HepG2 (cell line): ENCODE results near the gene DLEC1. TPM values are rescaled to one million over a fixed set of nuclear protein-coding genes. Genes with fewer than 3 reads are reported as not detected.

ENCODE experiments used
- ATAC-seq: fragments of 200-7000 bp; cut with Tn5 transposase; 3 replicates; pipeline ENCODE4 v1.9.1; 2020; ENCODE audit warnings: mild to moderate bottlenecking, moderate library complexity
- BruUV-seq: library from RNA; stranded (reverse); fragments of 400-500 nt; replicated peaks from 2 replicates; lab custom pipeline; 2021; lab: Mats Ljungman, UMichigan
- CTCF ChIA-PET: fragments of 300-600 bp; formaldehyde crosslinking; extraction: SDS; loops from one replicate; lab custom pipeline; 2021; ENCODE audit warnings: low total read pairs, inconsistent platforms, low intra/inter-chr PET ratio; lab: Yijun Ruan, JAX
- POLR2A ChIA-PET: fragments of 350-600 bp; sonication (Branson Sonifier 250); formaldehyde crosslinking; loops from one replicate; lab custom pipeline; 2020; ENCODE audit warnings: antibody characterized with exemption, inconsistent platforms; lab: Yijun Ruan, JAX
- DNase-seq: peaks from one replicate; pipeline ENCODE4 v3.0.0-alpha.2; 2015; ENCODE audit warnings: low spot score
- FAIRE-seq: peaks from 3 replicates; lab custom pipeline; 2011; peaks lifted over from hg19 to GRCh38; lab: Jason Lieb, UNC
- H2AFZ ChIP-seq: one replicate; pipeline ENCODE4 v1.6.1; 2011; ENCODE audit warnings: low read length, inconsistent platforms
- H3K27ac ChIP-seq: fragments of 300-600 bp; 3 replicates; pipeline ENCODE4 v1.8.0; 2011; ENCODE audit warnings: mixed run types, mild to moderate bottlenecking, mixed read lengths, low read length, inconsistent platforms; ENCODE audit not compliant: insufficient read depth; ENCODE audit errors: extremely low read length
- H3K27me3 ChIP-seq, 2 experiments: fragments of 200-600 bp in 1 of 2; 2 replicates in 1 of 2; 3 replicates in 1 of 2; pipeline versions ENCODE4 v1.6.0 to v1.8.0; 2011; ENCODE audit warnings: low read length in 2 of 2, mild to moderate bottlenecking in 2 of 2, moderate library complexity in 2 of 2, inconsistent platforms in 1 of 2; ENCODE audit not compliant: insufficient read depth in 2 of 2, control insufficient read depth in 1 of 2
- H3K36me3 ChIP-seq, 2 experiments: fragments of 200-600 bp in 1 of 2; replicated peaks in 1 of 2; 2 replicates in 1 of 2; 3 replicates in 1 of 2; pipeline versions ENCODE4 v1.5.1 to v1.8.0; 2011; ENCODE audit warnings: low read length in 2 of 2, inconsistent platforms in 1 of 2; ENCODE audit not compliant: insufficient read depth in 2 of 2, control insufficient read depth in 1 of 2
- H3K4me1 ChIP-seq: 2 replicates; pipeline ENCODE4 v1.5.1; 2012; ENCODE audit warnings: low read length, inconsistent platforms; ENCODE audit not compliant: insufficient read depth
- H3K4me2 ChIP-seq: 2 replicates; pipeline ENCODE4 v1.6.0; 2011; ENCODE audit warnings: low read depth, low read length, inconsistent platforms
- H3K4me3 ChIP-seq, 3 experiments: fragments of 200-600 bp in 1 of 3; sonication (generic), shearing (Covaris generic) in 1 of 3; replicated peaks in 1 of 3; 2 replicates each; pipeline ENCODE4 v1.5.1; 2011 to 2016; ENCODE audit warnings: low read length in 3 of 3, inconsistent platforms in 2 of 3, low read depth in 2 of 3, mild to moderate bottlenecking in 2 of 3, control low read depth in 1 of 3, mixed read lengths in 1 of 3; ENCODE audit not compliant: insufficient read depth in 1 of 3
- H3K79me2 ChIP-seq: one replicate; pipeline ENCODE4 v1.6.1; 2011; ENCODE audit warnings: low read length, inconsistent platforms; ENCODE audit not compliant: insufficient read depth
- H3K9ac ChIP-seq: 2 replicates; pipeline ENCODE4 v1.6.0; 2011; ENCODE audit warnings: mild to moderate bottlenecking, low read depth, low read length, inconsistent platforms; ENCODE audit not compliant: insufficient read depth
- H3K9me3 ChIP-seq: 2 replicates; pipeline ENCODE4 v1.5.1; 2012; ENCODE audit warnings: mild to moderate bottlenecking, low read length
- H4K20me1 ChIP-seq: 2 replicates; pipeline ENCODE4 v1.6.0; 2011; ENCODE audit warnings: inconsistent platforms, mild to moderate bottlenecking, low read length, moderate library complexity; ENCODE audit not compliant: insufficient read depth
- KDM2A ChIP-seq: sonication (generic); formaldehyde crosslinking; IDR thresholded peaks from 2 replicates; pipeline ENCODE4 v1.4.0; 2020; ENCODE audit warnings: low read depth, missing genetic modification reagents, borderline replicate concordance
- KDM4B ChIP-seq: sonication (generic); formaldehyde crosslinking; IDR thresholded peaks from 2 replicates; pipeline ENCODE4 v1.4.0; 2020; ENCODE audit warnings: missing genetic modification reagents
- KLF6 ChIP-seq: IDR thresholded peaks from 2 replicates; pipeline ENCODE4 v1.8.0; 2016; ENCODE audit warnings: missing biosample characterization, missing genetic modification reagents
- RAD51 ChIP-seq: fragments of 450-650 bp; IDR thresholded peaks from 2 replicates; pipeline ENCODE4 v1.6.1; 2016; ENCODE audit warnings: borderline replicate concordance
- SIX4 ChIP-seq: sonication (generic); formaldehyde crosslinking; IDR thresholded peaks from 2 replicates; pipeline ENCODE4 v1.4.0; 2020; ENCODE audit warnings: missing genetic modification reagents
- ZBTB1 ChIP-seq: sonication (generic); formaldehyde crosslinking; IDR thresholded peaks from 2 replicates; pipeline ENCODE4 v1.4.0; 2020; ENCODE audit warnings: missing genetic modification reagents, borderline replicate concordance
- WGBS: methylation state at CpG from one replicate; pipeline ENCODE4 v1.1.6; 2017; ENCODE audit warnings: low lambda C conversion rate; 5-methylcytosine and 5-hydroxymethylcytosine counted together
- in situ Hi-C: cut with HindIII; loops from 2 replicates; pipeline ENCODE4 v1.10.0; 2017; ENCODE audit warnings: low pct_unique_long_range_greater_than_20kb; ENCODE audit not compliant: extremely low pct_ligation_motif_present
- intact Hi-C: fragments of 100-400 bp; cut with micrococcal nuclease; formaldehyde crosslinking; loops from one replicate; pipeline ENCODE4 v1.10.0; 2022; ENCODE audit not compliant: unreplicated experiment
- polyA plus RNA-seq, 8 experiments: library from polyadenylated mRNA; depleted of rRNA in 3 of 8; stranded (reverse) in 7 of 8; unstranded in 1 of 8; fragments of >200 nt; fragmentation: Illumina TruSeq in 4 of 8; extraction: Trizol in 4 of 8; gene quantifications; 2 replicates each; pipeline versions ENCODE4 v1.2.1 to v1.2.3, GENCODE V29; 2011 to 2016; ENCODE audit warnings: low read depth in 4 of 8, missing spikeins in 1 of 8, mixed read lengths in 1 of 8; ENCODE audit not compliant: insufficient read depth in 1 of 8
- total RNA-seq, 5 experiments: library from RNA; depleted of rRNA; stranded (reverse); fragments of >200 nt; fragmentation: Illumina TruSeq; extraction: Trizol; gene quantifications; 2 replicates each; pipeline ENCODE4 v1.2.3, GENCODE V29; 2016; ENCODE audit warnings: low read depth in 1 of 5
- TF ChIP-seq, protein P1 (sequence below): sonication (generic); formaldehyde crosslinking; IDR thresholded peaks from 2 replicates; pipeline ENCODE4 v1.5.1; 2020; ENCODE audit warnings: mild to moderate bottlenecking, missing genetic modification reagents, borderline replicate concordance
- TF ChIP-seq, protein P2 (sequence below): sonication (generic); formaldehyde crosslinking; IDR thresholded peaks from 2 replicates; pipeline ENCODE4; 2020; ENCODE audit warnings: missing genetic modification reagents, mild to moderate bottlenecking, borderline replicate concordance
- TF ChIP-seq, protein P3 (sequence below): sonication (generic); formaldehyde crosslinking; IDR thresholded peaks from 2 replicates; pipeline ENCODE4 v1.4.0; 2020; ENCODE audit warnings: missing genetic modification reagents, low read depth, mild to moderate bottlenecking, borderline replicate concordance
- TF ChIP-seq, protein P4 (sequence below): sonication (generic); formaldehyde crosslinking; IDR thresholded peaks from 2 replicates; pipeline ENCODE4 v1.4.0; 2020; ENCODE audit warnings: missing genetic modification reagents
- TF ChIP-seq, protein P5 (sequence below): sonication (generic); formaldehyde crosslinking; IDR thresholded peaks from 2 replicates; pipeline ENCODE4 v1.8.1; 2023; ENCODE audit warnings: mild to moderate bottlenecking, missing genetic modification reagents

DLEC1 gene
- total and polyA plus RNA-seq, 2 of the 13 experiments (the other 11 are each of a cell fraction or from before 2014, with no cell fraction given) = 0.09 TPM; not detected in 1

DNA sequence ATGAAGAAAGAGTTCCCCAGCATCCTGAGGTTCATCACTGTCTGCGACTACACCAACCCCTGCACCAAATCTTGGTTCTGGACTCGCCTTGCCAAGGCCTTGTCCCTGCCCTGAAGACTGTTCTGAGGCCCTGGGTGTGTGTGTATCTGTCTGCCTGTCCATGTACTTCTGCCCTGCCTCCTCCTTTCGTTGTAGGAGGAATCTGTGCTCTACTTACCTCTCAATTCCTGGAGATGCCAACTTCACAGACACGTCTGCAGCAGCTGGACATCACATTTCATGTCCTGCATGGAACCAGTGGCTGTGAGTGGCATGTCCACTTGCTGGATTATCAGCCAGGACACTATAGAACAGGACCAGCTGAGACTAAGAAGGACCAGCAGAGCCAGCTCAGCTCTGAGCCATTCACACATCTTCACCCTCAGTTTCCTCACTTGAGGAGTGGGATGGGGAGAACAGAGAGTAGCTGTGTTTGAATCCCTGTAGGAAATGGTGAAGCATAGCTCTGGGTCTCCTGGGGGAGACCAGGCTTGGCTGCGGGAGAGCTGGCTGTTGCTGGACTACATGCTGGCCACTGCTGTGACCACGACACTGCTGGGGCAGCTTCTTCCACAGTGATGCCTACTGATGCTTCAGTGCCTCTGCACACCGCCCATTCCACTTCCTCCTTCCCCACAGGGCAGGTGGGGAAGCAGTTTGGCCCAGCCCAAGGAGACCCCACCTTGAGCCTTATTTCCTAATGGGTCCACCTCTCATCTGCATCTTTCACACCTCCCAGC is 102.4 kb downstream of the DLEC1 start:
- Histone ChIP-seq H3K79me2 (peaks cover 29% of the 10 kb centered on the region), H2AFZ (no peak overlapping the region), H3K27me3 (no peaks in the 10 kb centered on the region; a peak in 1 of 5 replicates), H4K20me1 (no peaks in the 10 kb centered on the region), H3K4me2 (no peak overlapping the region), H3K27ac (no peak overlapping the region), H3K36me3 (peaks cover 2 to 18% of the 10 kb centered on the region in 2 experiments; a peak in 3 of 5 replicates), H3K9ac (no peak overlapping the region), H3K4me3 (no peak overlapping the region), H3K4me1 (peaks cover 23% of the 10 kb centered on the region), H3K9me3 (0 out of 2 replicates have a peak, but pooled peaks cover 3% of the 10 kb centered on the region)
- FAIRE-seq (no peak), DNase-seq (no peak), ATAC-seq (no peak)
- POLR2A ChIA-PET = interaction anchor here (2.1 to 7.0 kb wide), 3 partner anchors 8 to 24 kb away, joined by 9 to 179 read pairs (median 64); partner anchors contain the start of gene OXSR1
- CTCF ChIA-PET = no interaction called here
- in situ Hi-C loops (loop anchor here (25.0 kb wide), 1 partner anchor 321 kb away; the partner anchor contains the start of gene ACVR2B), intact Hi-C loops (no loop called here)
- 90% methylated on average over 5 of the region's 7 CpGs for WGBS
- BruUV-seq = no TSS peak
- TF ChIP-seq, protein P1, sequence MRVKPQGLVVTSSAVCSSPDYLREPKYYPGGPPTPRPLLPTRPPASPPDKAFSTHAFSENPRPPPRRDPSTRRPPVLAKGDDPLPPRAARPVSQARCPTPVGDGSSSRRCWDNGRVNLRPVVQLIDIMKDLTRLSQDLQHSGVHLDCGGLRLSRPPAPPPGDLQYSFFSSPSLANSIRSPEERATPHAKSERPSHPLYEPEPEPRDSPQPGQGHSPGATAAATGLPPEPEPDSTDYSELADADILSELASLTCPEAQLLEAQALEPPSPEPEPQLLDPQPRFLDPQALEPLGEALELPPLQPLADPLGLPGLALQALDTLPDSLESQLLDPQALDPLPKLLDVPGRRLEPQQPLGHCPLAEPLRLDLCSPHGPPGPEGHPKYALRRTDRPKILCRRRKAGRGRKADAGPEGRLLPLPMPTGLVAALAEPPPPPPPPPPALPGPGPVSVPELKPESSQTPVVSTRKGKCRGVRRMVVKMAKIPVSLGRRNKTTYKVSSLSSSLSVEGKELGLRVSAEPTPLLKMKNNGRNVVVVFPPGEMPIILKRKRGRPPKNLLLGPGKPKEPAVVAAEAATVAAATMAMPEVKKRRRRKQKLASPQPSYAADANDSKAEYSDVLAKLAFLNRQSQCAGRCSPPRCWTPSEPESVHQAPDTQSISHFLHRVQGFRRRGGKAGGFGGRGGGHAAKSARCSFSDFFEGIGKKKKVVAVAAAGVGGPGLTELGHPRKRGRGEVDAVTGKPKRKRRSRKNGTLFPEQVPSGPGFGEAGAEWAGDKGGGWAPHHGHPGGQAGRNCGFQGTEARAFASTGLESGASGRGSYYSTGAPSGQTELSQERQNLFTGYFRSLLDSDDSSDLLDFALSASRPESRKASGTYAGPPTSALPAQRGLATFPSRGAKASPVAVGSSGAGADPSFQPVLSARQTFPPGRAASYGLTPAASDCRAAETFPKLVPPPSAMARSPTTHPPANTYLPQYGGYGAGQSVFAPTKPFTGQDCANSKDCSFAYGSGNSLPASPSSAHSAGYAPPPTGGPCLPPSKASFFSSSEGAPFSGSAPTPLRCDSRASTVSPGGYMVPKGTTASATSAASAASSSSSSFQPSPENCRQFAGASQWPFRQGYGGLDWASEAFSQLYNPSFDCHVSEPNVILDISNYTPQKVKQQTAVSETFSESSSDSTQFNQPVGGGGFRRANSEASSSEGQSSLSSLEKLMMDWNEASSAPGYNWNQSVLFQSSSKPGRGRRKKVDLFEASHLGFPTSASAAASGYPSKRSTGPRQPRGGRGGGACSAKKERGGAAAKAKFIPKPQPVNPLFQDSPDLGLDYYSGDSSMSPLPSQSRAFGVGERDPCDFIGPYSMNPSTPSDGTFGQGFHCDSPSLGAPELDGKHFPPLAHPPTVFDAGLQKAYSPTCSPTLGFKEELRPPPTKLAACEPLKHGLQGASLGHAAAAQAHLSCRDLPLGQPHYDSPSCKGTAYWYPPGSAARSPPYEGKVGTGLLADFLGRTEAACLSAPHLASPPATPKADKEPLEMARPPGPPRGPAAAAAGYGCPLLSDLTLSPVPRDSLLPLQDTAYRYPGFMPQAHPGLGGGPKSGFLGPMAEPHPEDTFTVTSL = no peak
- TF ChIP-seq KDM2A (CRISPR knock-in tag) (no peak), RAD51 (no peak), KLF6 (CRISPR knock-in tag) (no peak), SIX4 (CRISPR knock-in tag) (no peak), ZBTB1 (CRISPR knock-in tag) (no peak), KDM4B (CRISPR knock-in tag) (no peak)
- TF ChIP-seq, protein P2, sequence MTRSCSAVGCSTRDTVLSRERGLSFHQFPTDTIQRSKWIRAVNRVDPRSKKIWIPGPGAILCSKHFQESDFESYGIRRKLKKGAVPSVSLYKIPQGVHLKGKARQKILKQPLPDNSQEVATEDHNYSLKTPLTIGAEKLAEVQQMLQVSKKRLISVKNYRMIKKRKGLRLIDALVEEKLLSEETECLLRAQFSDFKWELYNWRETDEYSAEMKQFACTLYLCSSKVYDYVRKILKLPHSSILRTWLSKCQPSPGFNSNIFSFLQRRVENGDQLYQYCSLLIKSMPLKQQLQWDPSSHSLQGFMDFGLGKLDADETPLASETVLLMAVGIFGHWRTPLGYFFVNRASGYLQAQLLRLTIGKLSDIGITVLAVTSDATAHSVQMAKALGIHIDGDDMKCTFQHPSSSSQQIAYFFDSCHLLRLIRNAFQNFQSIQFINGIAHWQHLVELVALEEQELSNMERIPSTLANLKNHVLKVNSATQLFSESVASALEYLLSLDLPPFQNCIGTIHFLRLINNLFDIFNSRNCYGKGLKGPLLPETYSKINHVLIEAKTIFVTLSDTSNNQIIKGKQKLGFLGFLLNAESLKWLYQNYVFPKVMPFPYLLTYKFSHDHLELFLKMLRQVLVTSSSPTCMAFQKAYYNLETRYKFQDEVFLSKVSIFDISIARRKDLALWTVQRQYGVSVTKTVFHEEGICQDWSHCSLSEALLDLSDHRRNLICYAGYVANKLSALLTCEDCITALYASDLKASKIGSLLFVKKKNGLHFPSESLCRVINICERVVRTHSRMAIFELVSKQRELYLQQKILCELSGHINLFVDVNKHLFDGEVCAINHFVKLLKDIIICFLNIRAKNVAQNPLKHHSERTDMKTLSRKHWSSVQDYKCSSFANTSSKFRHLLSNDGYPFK (CRISPR knock-in tag) = no peak
- TF ChIP-seq, protein P3, sequence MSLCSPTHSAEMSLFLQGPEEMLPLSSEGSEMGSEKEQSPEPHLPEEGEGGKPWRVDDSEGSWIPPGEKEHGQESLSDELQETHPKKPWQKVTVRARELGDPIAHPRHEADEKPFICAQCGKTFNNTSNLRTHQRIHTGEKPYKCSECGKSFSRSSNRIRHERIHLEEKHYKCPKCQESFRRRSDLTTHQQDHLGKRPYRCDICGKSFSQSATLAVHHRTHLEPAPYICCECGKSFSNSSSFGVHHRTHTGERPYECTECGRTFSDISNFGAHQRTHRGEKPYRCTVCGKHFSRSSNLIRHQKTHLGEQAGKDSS (CRISPR knock-in tag) = no peak
- TF ChIP-seq, protein P4, sequence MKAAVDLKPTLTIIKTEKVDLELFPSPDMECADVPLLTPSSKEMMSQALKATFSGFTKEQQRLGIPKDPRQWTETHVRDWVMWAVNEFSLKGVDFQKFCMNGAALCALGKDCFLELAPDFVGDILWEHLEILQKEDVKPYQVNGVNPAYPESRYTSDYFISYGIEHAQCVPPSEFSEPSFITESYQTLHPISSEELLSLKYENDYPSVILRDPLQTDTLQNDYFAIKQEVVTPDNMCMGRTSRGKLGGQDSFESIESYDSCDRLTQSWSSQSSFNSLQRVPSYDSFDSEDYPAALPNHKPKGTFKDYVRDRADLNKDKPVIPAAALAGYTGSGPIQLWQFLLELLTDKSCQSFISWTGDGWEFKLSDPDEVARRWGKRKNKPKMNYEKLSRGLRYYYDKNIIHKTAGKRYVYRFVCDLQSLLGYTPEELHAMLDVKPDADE (CRISPR knock-in tag) = no peak
- TF ChIP-seq, protein P5, sequence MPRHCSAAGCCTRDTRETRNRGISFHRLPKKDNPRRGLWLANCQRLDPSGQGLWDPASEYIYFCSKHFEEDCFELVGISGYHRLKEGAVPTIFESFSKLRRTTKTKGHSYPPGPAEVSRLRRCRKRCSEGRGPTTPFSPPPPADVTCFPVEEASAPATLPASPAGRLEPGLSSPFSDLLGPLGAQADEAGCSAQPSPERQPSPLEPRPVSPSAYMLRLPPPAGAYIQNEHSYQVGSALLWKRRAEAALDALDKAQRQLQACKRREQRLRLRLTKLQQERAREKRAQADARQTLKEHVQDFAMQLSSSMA (CRISPR knock-in tag) = no peak
